Neuron (in vitro differentiated cells): ENCODE data around the gene UPK3BL1.
"Not testable (repeated sequence)": the region's sequence is repeated elsewhere in the genome, so short reads cannot be mapped to it uniquely, and the experiment has no call there.

Experiments
- H2AFZ ChIP-seq: one replicate; pipeline ENCODE4 v1.6.1; 2013; ENCODE audit warnings: low read depth, mild to moderate bottlenecking, inconsistent platforms, low read length, moderate library complexity
- H3K27me3 ChIP-seq: one replicate; pipeline ENCODE4 v1.6.1; 2013; ENCODE audit warnings: low read length; ENCODE audit not compliant: insufficient read depth
- H3K36me3 ChIP-seq: one replicate; pipeline ENCODE4 v1.6.1; 2013; ENCODE audit warnings: low read length; ENCODE audit not compliant: insufficient read depth
- H3K4me1 ChIP-seq: one replicate; pipeline ENCODE4 v1.6.1; 2013; ENCODE audit warnings: low read length; ENCODE audit not compliant: insufficient read depth
- H3K4me3 ChIP-seq: 2 replicates; pipeline ENCODE4 v1.5.1; 2013; ENCODE audit warnings: mild to moderate bottlenecking, low read length, moderate library complexity
- H3K9me3 ChIP-seq: one replicate; pipeline ENCODE4 v1.6.1; 2013; ENCODE audit warnings: low read length

The UPK3BL1 gene

DNA sequence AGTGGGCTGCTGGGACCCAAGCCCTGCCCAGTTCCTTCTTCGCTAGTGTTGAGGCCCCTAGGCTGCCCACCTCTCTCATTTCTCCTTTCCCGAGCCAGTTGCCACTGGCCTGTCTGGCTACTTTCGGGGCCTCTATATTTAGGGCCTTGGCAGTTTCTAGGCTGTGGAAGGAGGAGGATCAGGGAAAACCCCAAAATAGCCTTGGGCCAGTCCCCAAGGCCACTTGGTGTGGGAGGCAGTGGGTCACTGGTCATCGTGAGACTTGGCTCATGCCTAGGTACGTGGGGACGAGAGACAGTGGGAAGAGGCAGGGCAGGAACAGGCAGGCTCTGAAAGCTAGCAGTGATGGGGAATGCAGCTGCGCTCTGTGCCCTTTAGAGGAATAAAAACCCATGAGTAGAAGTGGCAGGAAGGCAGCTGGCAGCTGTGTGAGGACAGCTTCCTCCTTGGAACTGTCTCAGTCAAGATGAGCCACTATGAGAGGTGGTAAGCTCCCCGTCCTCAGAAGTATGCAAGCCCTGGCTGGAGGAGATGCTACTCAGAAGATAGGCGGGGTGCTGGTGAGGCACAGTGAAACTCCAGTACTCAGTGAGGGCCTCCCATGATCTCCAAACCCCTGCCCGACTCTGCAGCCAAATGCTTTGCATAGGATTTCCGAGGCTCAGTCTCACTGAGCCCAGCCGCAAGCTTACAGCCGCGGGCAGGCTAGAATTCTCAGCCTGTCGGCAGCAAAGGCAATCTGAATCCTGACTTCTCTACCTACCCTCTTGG, 28.8 kb downstream of the UPK3BL1 start:
- H3K9me3 ChIP-seq, H3K4me3 ChIP-seq, H3K27me3 ChIP-seq, H2AFZ ChIP-seq, H3K36me3 ChIP-seq, H3K4me1 ChIP-seq: not testable (repeated sequence)

DNA sequence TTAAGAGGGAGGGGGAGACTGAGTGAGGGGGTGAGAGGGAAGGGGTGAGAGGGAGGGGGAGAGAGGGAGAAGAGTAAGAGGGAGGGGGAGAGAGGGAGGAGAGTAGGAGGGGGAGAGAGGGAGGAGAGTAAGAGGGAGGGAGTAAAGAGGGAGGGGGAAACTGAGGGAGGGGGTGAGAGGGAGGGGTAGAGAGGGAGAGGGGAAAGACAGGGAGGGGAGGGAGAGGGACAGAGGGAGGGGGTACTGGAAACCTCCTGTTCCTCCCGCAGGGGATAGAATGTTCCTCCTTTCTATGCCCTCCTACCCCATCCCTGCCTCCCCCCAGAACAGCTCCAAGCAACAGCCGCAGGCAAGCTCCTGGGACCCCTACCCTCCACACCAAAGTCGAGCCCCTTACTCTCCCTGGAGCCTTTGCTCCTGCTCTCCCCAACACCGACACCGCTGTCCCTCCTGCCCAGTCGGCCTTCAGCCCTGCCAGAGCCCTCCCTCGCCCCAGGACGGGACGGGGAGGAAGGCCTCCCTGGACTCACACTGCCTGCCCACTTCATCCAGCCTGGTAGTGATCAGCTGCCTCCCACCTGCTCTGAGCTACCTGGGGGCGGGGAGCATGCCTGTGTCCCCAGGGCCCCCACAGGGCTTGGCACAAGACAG, 30.8 kb downstream of the UPK3BL1 start:
- H3K27me3 ChIP-seq, H3K9me3 ChIP-seq, H2AFZ ChIP-seq, H3K4me1 ChIP-seq, H3K36me3 ChIP-seq: not testable (repeated sequence)
- peak overlapping the region; percentile 29 for H3K4me3 ChIP-seq

DNA sequence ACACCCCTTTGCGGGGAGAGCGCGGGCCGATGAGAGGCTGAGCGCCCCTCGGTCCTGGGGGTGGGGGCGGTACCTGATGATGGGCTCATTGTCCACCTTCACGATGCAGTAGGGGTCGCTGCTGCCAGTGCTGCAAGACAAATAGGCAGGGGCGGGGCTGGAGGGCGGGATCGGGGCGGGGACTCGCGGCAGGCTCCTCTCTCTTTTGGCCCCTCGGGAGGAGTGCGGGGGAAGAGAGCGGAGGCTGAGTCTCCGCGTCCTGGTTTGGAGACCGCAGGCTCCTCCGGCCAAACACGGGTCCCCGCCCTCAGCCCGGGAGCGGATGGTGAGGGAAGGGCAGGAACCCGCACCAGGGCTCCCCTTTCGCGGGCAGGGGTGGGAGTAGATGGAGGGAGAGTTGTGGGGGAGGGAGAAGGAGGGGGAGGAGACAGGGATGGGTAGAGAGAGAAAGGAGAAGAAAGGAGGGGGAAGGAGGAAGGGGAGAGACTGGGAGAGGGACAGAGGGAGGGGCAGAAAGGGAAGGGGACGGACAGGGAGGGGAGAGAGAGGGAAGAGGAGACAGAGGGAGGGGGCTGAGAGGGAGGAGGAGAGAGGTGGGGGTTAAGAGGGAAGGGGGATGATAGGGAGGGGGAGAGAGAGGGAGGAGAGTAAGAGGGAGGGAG, 31.4 kb downstream of the UPK3BL1 start:
- H3K4me1 ChIP-seq, H3K27me3 ChIP-seq, H3K9me3 ChIP-seq, H2AFZ ChIP-seq, H3K36me3 ChIP-seq, H3K4me3 ChIP-seq: not testable (repeated sequence)

DNA sequence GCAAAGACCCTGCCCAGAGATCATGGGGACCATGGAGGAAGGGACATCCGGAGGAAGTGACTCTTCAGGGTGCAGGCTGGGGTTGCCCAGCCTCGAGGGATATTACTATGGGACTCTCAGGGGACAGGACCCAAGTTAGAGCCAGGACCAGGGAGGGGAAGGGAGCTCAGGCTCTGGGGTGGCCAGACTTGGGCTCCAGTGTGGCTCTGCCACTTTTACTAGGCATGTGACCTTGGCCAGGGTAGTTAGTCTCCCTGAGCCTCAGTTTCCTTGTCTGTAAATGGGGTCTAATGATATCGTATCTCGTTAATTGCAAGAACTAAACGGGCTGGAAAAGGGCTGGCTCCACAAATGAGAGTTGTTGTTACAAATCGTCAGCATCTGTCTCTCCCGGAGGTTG, 32.1 kb downstream of the UPK3BL1 start:
- H3K9me3 ChIP-seq, H2AFZ ChIP-seq, H3K4me1 ChIP-seq, H3K27me3 ChIP-seq, H3K4me3 ChIP-seq, H3K36me3 ChIP-seq: not testable (repeated sequence)

DNA sequence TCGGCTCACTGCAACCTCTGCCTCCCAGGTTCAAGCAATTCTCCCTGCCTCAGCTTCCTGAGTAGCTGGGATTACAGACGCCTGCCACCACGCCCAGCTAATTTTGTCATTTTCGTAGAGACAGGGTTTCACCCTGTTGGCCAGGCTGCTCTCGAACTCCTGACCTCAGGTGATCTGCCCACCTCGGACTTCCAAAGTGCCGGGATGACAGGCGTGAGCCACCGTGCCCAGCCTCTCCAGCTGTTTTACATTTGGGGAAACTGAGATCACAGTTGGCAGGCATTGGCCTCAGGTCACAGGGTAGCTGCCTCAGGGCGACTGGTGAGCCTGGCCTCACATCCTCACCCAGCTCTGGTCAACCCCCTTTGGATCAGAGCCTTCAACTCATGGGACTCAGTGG, 32.9 kb downstream of the UPK3BL1 start:
- H3K36me3 ChIP-seq, H3K4me1 ChIP-seq, H3K27me3 ChIP-seq, H2AFZ ChIP-seq, H3K4me3 ChIP-seq, H3K9me3 ChIP-seq: not testable (repeated sequence)

DNA sequence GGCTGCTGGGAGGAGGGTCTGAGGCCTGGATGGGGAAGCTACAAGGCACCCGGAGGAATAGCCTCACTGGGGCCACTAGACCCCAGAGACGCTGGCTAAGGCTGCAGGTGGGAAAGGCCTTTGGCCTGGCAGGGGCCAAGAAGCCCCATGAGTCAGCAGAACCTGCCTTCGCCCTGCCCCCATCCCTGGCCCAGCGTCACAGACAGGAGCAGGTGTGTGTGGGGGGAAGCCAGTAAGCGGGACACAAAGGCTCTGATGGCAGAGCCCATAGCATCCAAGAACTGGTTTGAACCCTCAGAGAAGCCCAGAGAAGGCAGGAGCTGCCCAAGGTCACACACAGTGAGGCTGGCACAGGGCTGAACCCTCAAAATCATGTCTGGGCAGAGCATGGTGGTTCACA, 35.7 kb downstream of the UPK3BL1 start:
- H3K36me3 ChIP-seq, H3K4me1 ChIP-seq, H2AFZ ChIP-seq, H3K27me3 ChIP-seq, H3K9me3 ChIP-seq, H3K4me3 ChIP-seq: not testable (repeated sequence)

DNA sequence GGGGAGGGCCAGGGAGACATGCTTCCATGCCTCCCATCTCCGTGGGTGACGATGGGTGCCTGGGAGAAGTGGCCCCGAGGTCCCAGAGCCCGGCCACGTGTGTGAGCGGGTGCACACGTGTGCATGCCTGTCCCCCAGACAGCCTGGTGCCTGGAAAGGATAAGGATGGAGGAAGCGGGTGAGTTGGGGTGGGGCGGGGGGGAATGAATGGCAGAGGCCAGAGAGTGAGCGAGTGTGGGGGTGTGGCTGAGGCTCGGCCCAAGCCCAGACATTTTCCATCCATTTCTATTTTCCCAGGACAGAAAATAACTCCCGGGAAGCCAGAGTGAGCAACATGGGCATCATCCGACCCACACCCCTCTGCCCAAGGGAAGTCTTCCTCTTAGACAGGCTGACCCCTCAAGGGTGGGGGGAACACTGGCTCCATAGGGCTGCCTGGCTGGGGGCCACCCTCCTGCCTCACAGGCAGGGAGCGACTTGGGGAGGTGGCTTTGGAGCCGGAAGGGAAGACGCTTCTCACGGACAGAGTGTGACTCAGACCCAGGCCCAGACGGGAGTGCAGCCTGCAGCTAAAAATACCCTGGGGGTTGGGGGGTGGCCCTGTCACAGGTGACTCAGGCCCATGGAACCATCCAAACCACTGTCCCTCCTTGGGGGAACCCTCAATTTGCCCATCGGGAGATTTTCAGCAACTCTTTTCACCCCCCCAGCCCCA, 38.0 kb downstream of the UPK3BL1 start:
- not testable (repeated sequence) for H3K36me3 ChIP-seq, H3K4me3 ChIP-seq, H2AFZ ChIP-seq, H3K27me3 ChIP-seq, H3K9me3 ChIP-seq, H3K4me1 ChIP-seq

DNA sequence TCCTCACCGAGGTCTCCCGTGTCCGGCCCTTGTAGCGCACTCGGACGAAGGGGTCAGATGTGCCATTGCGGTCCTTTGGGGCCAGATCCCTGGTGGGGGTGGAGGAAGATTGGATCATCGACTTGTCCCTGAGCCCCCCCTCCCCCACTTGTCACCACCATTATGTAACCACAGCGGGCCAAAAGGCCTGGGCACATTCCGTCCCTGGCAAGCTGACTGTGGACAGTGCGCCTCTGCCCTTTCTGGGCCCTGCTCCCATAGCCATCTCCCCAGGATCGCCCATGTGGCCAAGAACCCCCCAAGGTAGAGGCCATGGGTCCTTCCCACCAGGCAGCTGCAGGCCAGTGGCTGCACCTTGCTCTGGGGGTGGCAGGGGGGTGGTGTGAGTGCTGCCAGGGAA, 40.3 kb downstream of the UPK3BL1 start:
- not testable (repeated sequence) for H3K4me1 ChIP-seq, H2AFZ ChIP-seq, H3K27me3 ChIP-seq, H3K36me3 ChIP-seq, H3K4me3 ChIP-seq, H3K9me3 ChIP-seq

DNA sequence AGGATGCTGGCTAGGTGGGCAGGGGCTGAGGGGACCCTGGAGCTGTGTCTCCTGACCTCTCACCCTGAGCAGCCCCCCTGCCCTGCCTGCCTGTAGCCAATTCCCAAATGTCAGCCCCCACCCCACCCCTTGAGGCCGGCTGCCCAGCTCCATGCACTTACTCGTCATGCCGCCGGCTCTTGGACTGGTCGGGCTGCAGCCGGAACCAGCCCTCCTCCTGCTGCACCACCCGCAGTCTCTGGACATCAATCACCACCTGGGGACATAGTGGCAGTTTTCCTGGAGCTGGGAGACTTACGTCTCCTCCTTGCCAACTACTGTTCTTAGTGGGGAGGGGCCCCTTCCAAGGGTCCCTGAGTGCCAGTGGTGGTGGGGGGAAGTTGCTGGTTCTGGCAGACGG, 42.9 kb downstream of the UPK3BL1 start:
- not testable (repeated sequence) for H3K4me1 ChIP-seq

DNA sequence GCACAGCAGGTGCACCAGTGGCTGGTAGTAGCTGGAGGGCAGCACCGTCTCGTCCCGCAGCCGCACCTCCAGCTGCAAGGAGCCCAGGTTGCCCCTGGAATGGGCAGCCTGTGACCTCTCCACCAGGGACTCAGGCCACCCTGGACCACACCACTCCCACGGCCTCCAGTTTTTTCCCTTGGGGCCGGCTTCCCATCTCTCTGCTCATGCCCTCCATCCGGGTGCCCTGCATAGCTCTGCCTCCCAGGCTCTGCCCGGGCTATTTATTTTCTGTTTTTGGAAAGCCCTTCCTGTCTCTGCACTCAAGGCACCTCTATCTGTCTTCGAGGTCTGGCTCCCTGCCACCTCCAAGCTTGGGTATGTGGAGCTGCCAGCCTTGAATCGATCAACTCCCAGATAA, 46.6 kb downstream of the UPK3BL1 start:
- H3K36me3 ChIP-seq, H3K4me1 ChIP-seq, H3K27me3 ChIP-seq, H2AFZ ChIP-seq, H3K9me3 ChIP-seq, H3K4me3 ChIP-seq: not testable (repeated sequence)

More for the DNA sequence above, 42.9 kb downstream of the UPK3BL1 start:
- H2AFZ ChIP-seq, H3K4me3 ChIP-seq, H3K36me3 ChIP-seq, H3K27me3 ChIP-seq, H3K9me3 ChIP-seq: not testable (repeated sequence)

DNA sequence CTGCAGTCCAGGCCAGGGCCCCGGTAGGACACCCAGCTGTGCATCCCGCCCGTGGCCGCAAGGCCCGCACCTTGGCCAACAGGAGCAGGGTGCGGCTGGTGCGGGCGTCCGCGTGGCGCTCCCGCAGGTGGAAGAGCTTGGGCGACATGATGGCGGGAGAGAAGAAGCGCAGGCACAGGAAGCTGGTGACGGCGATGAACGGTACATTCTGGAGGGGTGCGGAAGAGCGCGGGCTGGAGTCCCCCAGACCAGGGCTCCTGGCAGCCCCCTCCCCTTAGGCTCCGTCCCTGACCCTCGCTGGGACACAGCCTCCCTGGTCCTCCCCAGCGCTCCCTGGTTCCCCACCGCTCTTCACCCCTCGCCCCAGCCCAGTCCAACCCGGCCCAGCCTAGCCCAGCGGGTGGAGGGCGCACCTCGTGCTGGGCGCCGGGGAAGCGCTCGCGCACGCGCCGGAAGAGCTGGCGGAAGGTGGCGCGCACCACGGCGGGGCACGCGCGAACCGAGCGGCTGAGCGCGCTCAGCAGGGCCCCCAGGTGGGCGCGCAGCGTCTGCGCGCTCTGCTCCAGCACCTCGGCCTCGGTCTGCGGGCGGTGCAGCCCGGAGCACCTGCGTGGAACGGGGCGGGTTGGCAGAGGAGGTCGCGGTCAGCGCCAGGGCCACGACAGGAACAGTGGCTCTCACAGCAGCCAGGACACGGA, 48.8 kb downstream of the UPK3BL1 start:
- H3K4me1 ChIP-seq, H2AFZ ChIP-seq: not testable (repeated sequence)

DNA sequence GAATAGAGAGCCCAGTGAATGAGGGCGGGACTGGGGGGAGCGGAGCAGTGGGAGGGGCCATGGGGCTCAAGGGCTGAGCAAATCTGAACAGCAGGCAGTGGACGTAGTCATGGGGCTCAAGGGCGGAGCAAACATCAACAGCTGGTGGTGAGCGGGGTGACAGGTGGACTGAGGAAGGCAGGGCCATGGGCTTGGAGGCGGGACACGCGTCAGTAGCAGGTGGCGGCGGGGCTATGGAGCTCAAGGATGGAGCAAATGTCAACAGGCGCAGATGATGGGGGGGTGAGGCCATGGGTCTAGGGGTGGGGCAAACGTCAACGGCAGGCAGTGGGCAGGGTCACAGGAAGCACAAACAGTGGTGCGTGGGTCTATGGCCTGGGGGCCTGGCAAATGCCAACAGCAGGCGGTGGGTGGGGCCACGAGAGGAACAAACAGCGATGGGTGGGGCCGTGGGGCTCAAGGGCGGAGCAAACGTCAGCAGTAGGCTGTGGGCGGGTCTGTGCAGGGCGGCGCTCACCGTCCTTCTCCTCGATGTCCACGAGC, 50.0 kb downstream of the UPK3BL1 start:
- H3K9me3 ChIP-seq, H3K4me1 ChIP-seq, H3K36me3 ChIP-seq, H2AFZ ChIP-seq, H3K27me3 ChIP-seq, H3K4me3 ChIP-seq: not testable (repeated sequence)

More for the DNA sequence above, 48.8 kb downstream of the UPK3BL1 start:
- not testable (repeated sequence) for H3K9me3 ChIP-seq, H3K36me3 ChIP-seq, H3K4me3 ChIP-seq, H3K27me3 ChIP-seq

DNA sequence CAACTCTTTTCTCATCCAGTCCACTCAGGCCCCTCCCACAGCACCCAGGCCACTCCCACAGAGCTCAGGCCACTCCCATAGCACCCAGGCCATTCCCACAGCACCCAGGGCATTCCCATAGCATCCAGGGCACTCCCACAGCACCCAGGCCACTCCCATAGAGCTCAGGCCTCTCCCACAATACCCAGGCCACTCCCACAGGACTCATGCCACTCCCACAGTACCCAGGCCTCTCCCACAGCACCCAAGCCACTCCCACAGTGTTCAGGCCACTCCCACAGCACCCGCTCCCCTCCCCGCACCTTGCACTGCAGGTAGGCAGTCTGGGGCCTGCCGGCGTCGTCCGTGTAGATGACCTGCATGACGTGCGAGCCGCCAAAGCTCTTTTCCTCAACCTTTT, 52.7 kb downstream of the UPK3BL1 start:
- H2AFZ ChIP-seq, H3K4me3 ChIP-seq, H3K36me3 ChIP-seq, H3K27me3 ChIP-seq, H3K4me1 ChIP-seq, H3K9me3 ChIP-seq: not testable (repeated sequence)
